Measurements from ENCODE around the gene ENPP5.
"Not testable (repeated sequence)": the region's sequence is repeated elsewhere in the genome, so short reads cannot be mapped to it uniquely, and the experiment has no call there.

The ENPP5 gene

GRCh38 chr6:46144270-46144669 lies 26.5 kb downstream of the ENPP5 start:
- no peak for TF ChIP-seq CTCF (IDR thresholded peaks at IDR 0.05)
- H3K27me3 ChIP-seq, result no peaks in the 10 kb centered on the region
- peaks cover 0 to 5% (median 0%) of the 10 kb centered on the region in 3 donors for H3K36me3 ChIP-seq
- DNase-seq, result no peak
- no peak overlapping the region for H3K27ac ChIP-seq
- H3K4me1 ChIP-seq, result peaks cover 0 to 11% (median 0%) of the 10 kb centered on the region in 4 donors
- no peak overlapping the region for H3K4me3 ChIP-seq
- no peaks in the 10 kb centered on the region for H3K9me3 ChIP-seq
- intact Hi-C loops (cut with DNase I; ENCODE audit: low total_unique reads), result no loop called here

- TF ChIP-seq CTCF (IDR thresholded peaks at IDR 0.05), result no peak
- intact Hi-C loops (cut with DNase I; ENCODE audit: low total_unique reads), result no loop called here
- DNase-seq, result no peak
- H3K27me3 ChIP-seq, result no peaks in the 10 kb centered on the region
- H3K9me3 ChIP-seq, result no peaks in the 10 kb centered on the region
- peaks cover 0 to 5% (median 0%) of the 10 kb centered on the region in 3 donors for H3K36me3 ChIP-seq
- H3K27ac ChIP-seq, result no peak overlapping the region
- H3K4me3 ChIP-seq, result no peak overlapping the region
- H3K4me1 ChIP-seq, result peaks cover 0 to 14% (median 0%) of the 10 kb centered on the region in 4 donors
These were observed 32.5 kb downstream of the ENPP5 start for GRCh38 chr6:46138281-46138680.

GRCh38 chr6:46137387-46137786 lies 33.4 kb downstream of the ENPP5 start:
- Histone ChIP-seq H3K9me3 (no peaks in the 10 kb centered on the region), H3K36me3 (peaks cover 0 to 5% (median 0%) of the 10 kb centered on the region in 3 donors), H3K27ac (no peak overlapping the region), H3K27me3 (no peaks in the 10 kb centered on the region), H3K4me3 (no peak overlapping the region), H3K4me1 (peaks cover 0 to 14% (median 0%) of the 10 kb centered on the region in 4 donors)
- no peak for DNase-seq
- intact Hi-C loops (cut with DNase I; ENCODE audit: low total_unique reads), result no loop called here
- TF ChIP-seq CTCF (IDR thresholded peaks at IDR 0.05), result no peak

- peaks cover 0 to 5% (median 0%) of the 10 kb centered on the region in 3 donors for H3K36me3 ChIP-seq
- no peaks in the 10 kb centered on the region for H3K27me3 ChIP-seq
- intact Hi-C loops (cut with DNase I; ENCODE audit: low total_unique reads), result no loop called here
- no peaks in the 10 kb centered on the region for H3K9me3 ChIP-seq
- H3K27ac ChIP-seq, result no peak overlapping the region
- H3K4me1 ChIP-seq, result peaks cover 0 to 14% (median 0%) of the 10 kb centered on the region in 4 donors
- no peak for TF ChIP-seq CTCF (IDR thresholded peaks at IDR 0.05)
- no peak for DNase-seq
- no peak overlapping the region for H3K4me3 ChIP-seq
These were observed 33.9 kb downstream of the ENPP5 start for GRCh38 chr6:46136831-46137230.

GRCh38 chr6:46135176-46135575 lies 35.6 kb downstream of the ENPP5 start:
- DNase-seq, result no peak
- no peak overlapping the region for H3K4me3 ChIP-seq
- no peaks in the 10 kb centered on the region for H3K36me3 ChIP-seq
- intact Hi-C loops (cut with DNase I; ENCODE audit: low total_unique reads), result no loop called here
- H3K9me3 ChIP-seq, result no peaks in the 10 kb centered on the region
- peaks cover 0 to 14% (median 0%) of the 10 kb centered on the region in 4 donors for H3K4me1 ChIP-seq
- no peak overlapping the region for H3K27ac ChIP-seq
- TF ChIP-seq CTCF (IDR thresholded peaks at IDR 0.05), result no peak
- H3K27me3 ChIP-seq, result no peaks in the 10 kb centered on the region

GRCh38 chr6:46134216-46134615 lies 36.6 kb downstream of the ENPP5 start:
- intact Hi-C loops (cut with DNase I; ENCODE audit: low total_unique reads), result no loop called here
- Histone ChIP-seq H3K27ac (no peak overlapping the region), H3K4me3 (no peak overlapping the region), H3K27me3 (no peaks in the 10 kb centered on the region), H3K36me3 (no peaks in the 10 kb centered on the region), H3K4me1 (peaks cover 0 to 16% (median under 1%) of the 10 kb centered on the region in 4 donors), H3K9me3 (no peaks in the 10 kb centered on the region)
- TF ChIP-seq CTCF (IDR thresholded peaks at IDR 0.05), result no peak
- no peak for DNase-seq

GRCh38 chr6:46131291-46131690 lies 39.5 kb downstream of the ENPP5 start:
- intact Hi-C loops (cut with DNase I; ENCODE audit: low total_unique reads); H3K4me3 ChIP-seq; H3K36me3 ChIP-seq; H3K27me3 ChIP-seq; H3K9me3 ChIP-seq; H3K27ac ChIP-seq; DNase-seq: not testable (repeated sequence)
- peaks cover 0 to 12% (median 4%) of the 10 kb centered on the region in 4 donors for H3K4me1 ChIP-seq
